Suprapubic skin (tissue), 3 donors: Measurements from ENCODE around the gene HOXA4.

ENCODE experiments used
- EP300 ChIP-seq: sonication (generic); formaldehyde crosslinking; IDR thresholded peaks from one replicate; pipeline ENCODE4 v1.6.1; 2017; ENCODE audit warnings: antibody characterized with exemption
- TF ChIP-seq, protein P1 (sequence below), 2 donors: fragments of 200-600 bp in 1 of 2; fragments of 450-650 bp in 1 of 2; sonication (generic) in 1 of 2; IDR thresholded peaks; one replicate each; pipeline ENCODE4 v1.5.1; 2016 to 2019; ENCODE audit warnings: antibody characterized with exemption in 2 of 2, mild to moderate bottlenecking in 1 of 2, moderate library complexity in 1 of 2

DNA sequence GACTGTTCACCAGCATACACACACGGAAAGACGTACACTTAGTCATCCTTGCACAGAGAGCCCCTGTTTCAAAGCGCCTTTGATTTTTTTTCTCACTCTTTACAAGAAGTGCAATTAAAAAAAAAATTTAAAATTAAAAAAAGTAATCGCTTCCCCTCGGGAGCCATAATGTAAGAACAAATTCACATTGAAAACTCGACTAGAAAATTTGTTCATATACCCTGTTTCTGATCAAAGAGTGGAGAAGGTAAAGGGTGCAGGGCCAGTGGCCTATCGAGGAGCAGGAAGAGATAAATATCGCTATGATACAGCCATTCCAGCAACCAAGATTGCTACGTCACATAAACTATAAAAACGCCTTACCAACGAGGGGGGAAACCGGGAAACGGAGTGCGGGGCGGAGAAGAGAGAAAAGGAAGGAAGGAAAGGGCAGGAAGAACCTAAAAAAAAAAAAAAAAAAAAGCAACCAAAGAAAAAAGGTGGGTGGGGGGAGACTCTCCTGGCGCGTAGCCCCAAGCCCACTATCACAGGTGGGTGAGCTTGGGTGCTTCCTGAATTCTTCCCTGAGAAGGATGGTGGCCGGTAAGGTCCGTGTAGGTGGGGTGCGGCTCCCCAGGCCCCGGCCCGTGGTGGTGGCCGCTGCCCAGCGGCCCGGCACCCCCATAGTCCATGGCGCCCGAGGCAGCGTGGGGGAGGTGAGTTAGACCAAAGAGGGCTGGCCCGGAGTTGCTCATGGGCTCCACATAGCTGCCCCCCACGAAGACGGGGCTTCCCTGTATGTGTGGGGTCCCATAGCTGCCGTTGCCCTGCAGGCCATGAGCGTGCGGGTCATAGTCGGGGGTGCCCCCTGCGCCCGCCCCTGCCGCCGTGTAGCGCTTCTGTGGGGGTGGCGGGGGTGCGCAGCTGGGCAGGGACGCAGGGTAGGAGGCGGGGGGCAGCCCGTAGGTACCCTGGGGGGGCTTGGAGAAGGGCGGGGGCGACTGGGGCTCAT lies 22.9 kb downstream of the HOXA4 start:
- TF ChIP-seq, protein P1, sequence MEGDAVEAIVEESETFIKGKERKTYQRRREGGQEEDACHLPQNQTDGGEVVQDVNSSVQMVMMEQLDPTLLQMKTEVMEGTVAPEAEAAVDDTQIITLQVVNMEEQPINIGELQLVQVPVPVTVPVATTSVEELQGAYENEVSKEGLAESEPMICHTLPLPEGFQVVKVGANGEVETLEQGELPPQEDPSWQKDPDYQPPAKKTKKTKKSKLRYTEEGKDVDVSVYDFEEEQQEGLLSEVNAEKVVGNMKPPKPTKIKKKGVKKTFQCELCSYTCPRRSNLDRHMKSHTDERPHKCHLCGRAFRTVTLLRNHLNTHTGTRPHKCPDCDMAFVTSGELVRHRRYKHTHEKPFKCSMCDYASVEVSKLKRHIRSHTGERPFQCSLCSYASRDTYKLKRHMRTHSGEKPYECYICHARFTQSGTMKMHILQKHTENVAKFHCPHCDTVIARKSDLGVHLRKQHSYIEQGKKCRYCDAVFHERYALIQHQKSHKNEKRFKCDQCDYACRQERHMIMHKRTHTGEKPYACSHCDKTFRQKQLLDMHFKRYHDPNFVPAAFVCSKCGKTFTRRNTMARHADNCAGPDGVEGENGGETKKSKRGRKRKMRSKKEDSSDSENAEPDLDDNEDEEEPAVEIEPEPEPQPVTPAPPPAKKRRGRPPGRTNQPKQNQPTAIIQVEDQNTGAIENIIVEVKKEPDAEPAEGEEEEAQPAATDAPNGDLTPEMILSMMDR (IDR thresholded peaks at IDR 0.05): no peak
- no peak for TF ChIP-seq EP300
